HepG2 (cell line): ENCODE measurements around the gene DGKG. TPM values are rescaled to one million over a fixed set of nuclear protein-coding genes. Genes with fewer than 3 reads are reported as not detected.

ENCODE experiments used
- CEBPB ChIP-seq: IDR thresholded peaks from 2 replicates; pipeline ENCODE4 v1.6.1; 2011; ENCODE audit warnings: low read depth, low read length, improper control_type of control experiment, borderline replicate concordance
- DRAP1 ChIP-seq: IDR thresholded peaks from 2 replicates; pipeline ENCODE4 v1.6.1; 2016; ENCODE audit warnings: missing genetic modification reagents, missing compliant biosample characterization
- HNRNPH1 ChIP-seq: fragments of 200-400 bp; formaldehyde crosslinking; optimal IDR thresholded peaks from 2 replicates; pipeline ENCODE3; 2017; ENCODE audit warnings: mild to moderate bottlenecking, low read depth, low read length
- JUND ChIP-seq: sonication (generic); formaldehyde crosslinking; IDR thresholded peaks from 2 replicates; pipeline ENCODE4 v1.8.0; 2022; ENCODE audit warnings: mild to moderate bottlenecking, missing genetic modification reagents
- MYPOP ChIP-seq: sonication (generic); formaldehyde crosslinking; IDR thresholded peaks from 2 replicates; pipeline ENCODE4 v1.8.1; 2023; ENCODE audit warnings: mild to moderate bottlenecking, moderate library complexity, missing genetic modification reagents
- SOX13 ChIP-seq, 3 experiments: fragments of 450-650 bp in 1 of 3; sonication (generic) in 1 of 3; formaldehyde crosslinking in 1 of 3; IDR thresholded peaks in 2 of 3; conservative IDR thresholded peaks in 1 of 3; 2 replicates each; pipeline versions ENCODE4 v1.5.0 to v1.6.1; 2016 to 2020; ENCODE audit warnings: antibody characterized with exemption in 1 of 3, mild to moderate bottlenecking in 1 of 3, missing compliant biosample characterization in 1 of 3, missing genetic modification reagents in 1 of 3, moderate library complexity in 1 of 3
- SYNCRIP ChIP-seq: fragments of 200-400 bp; formaldehyde crosslinking; IDR thresholded peaks from 2 replicates; pipeline ENCODE4 v1.6.1; 2018; ENCODE audit warnings: mild to moderate bottlenecking, low read depth, low read length; ENCODE audit not compliant: insufficient read depth
- UBTF ChIP-seq: sonication (generic); formaldehyde crosslinking; IDR thresholded peaks from 2 replicates; pipeline ENCODE4 v1.4.0; 2020; ENCODE audit warnings: mild to moderate bottlenecking, missing genetic modification reagents
- ZMYM4 ChIP-seq: sonication (generic); formaldehyde crosslinking; IDR thresholded peaks from 2 replicates; pipeline ENCODE4 v1.8.1; 2023; ENCODE audit warnings: mild to moderate bottlenecking, missing genetic modification reagents
- polyA plus RNA-seq, 8 experiments: library from polyadenylated mRNA; depleted of rRNA in 3 of 8; stranded (reverse) in 7 of 8; unstranded in 1 of 8; fragments of >200 nt; fragmentation: Illumina TruSeq in 4 of 8; extraction: Trizol in 4 of 8; gene quantifications; 2 replicates each; pipeline versions ENCODE4 v1.2.1 to v1.2.3, GENCODE V29; 2011 to 2016; ENCODE audit warnings: low read depth in 4 of 8, missing spikeins in 1 of 8, mixed read lengths in 1 of 8; ENCODE audit not compliant: insufficient read depth in 1 of 8
- total RNA-seq, 5 experiments: library from RNA; depleted of rRNA; stranded (reverse); fragments of >200 nt; fragmentation: Illumina TruSeq; extraction: Trizol; gene quantifications; 2 replicates each; pipeline ENCODE4 v1.2.3, GENCODE V29; 2016; ENCODE audit warnings: low read depth in 1 of 5
- TF ChIP-seq, protein P1 (sequence below): sonication (generic); formaldehyde crosslinking; IDR thresholded peaks from 2 replicates; pipeline ENCODE4 v1.5.0; 2020; ENCODE audit warnings: mild to moderate bottlenecking, missing genetic modification reagents, borderline replicate concordance
- TF ChIP-seq, protein P2 (sequence below): sonication (generic); formaldehyde crosslinking; IDR thresholded peaks from 2 replicates; pipeline ENCODE4 v1.8.0; 2022; ENCODE audit warnings: mild to moderate bottlenecking, missing genetic modification reagents, moderate library complexity
- TF ChIP-seq, protein P3 (sequence below): sonication (generic); formaldehyde crosslinking; IDR thresholded peaks from 2 replicates; pipeline ENCODE4 v1.5.0; 2020; ENCODE audit warnings: missing genetic modification reagents

Gene DGKG
- total and polyA plus RNA-seq, 2 of the 13 experiments (the other 11 are each of a cell fraction or from before 2014, with no cell fraction given) = 3.8 to 6.2 TPM

- TF ChIP-seq, protein P1, sequence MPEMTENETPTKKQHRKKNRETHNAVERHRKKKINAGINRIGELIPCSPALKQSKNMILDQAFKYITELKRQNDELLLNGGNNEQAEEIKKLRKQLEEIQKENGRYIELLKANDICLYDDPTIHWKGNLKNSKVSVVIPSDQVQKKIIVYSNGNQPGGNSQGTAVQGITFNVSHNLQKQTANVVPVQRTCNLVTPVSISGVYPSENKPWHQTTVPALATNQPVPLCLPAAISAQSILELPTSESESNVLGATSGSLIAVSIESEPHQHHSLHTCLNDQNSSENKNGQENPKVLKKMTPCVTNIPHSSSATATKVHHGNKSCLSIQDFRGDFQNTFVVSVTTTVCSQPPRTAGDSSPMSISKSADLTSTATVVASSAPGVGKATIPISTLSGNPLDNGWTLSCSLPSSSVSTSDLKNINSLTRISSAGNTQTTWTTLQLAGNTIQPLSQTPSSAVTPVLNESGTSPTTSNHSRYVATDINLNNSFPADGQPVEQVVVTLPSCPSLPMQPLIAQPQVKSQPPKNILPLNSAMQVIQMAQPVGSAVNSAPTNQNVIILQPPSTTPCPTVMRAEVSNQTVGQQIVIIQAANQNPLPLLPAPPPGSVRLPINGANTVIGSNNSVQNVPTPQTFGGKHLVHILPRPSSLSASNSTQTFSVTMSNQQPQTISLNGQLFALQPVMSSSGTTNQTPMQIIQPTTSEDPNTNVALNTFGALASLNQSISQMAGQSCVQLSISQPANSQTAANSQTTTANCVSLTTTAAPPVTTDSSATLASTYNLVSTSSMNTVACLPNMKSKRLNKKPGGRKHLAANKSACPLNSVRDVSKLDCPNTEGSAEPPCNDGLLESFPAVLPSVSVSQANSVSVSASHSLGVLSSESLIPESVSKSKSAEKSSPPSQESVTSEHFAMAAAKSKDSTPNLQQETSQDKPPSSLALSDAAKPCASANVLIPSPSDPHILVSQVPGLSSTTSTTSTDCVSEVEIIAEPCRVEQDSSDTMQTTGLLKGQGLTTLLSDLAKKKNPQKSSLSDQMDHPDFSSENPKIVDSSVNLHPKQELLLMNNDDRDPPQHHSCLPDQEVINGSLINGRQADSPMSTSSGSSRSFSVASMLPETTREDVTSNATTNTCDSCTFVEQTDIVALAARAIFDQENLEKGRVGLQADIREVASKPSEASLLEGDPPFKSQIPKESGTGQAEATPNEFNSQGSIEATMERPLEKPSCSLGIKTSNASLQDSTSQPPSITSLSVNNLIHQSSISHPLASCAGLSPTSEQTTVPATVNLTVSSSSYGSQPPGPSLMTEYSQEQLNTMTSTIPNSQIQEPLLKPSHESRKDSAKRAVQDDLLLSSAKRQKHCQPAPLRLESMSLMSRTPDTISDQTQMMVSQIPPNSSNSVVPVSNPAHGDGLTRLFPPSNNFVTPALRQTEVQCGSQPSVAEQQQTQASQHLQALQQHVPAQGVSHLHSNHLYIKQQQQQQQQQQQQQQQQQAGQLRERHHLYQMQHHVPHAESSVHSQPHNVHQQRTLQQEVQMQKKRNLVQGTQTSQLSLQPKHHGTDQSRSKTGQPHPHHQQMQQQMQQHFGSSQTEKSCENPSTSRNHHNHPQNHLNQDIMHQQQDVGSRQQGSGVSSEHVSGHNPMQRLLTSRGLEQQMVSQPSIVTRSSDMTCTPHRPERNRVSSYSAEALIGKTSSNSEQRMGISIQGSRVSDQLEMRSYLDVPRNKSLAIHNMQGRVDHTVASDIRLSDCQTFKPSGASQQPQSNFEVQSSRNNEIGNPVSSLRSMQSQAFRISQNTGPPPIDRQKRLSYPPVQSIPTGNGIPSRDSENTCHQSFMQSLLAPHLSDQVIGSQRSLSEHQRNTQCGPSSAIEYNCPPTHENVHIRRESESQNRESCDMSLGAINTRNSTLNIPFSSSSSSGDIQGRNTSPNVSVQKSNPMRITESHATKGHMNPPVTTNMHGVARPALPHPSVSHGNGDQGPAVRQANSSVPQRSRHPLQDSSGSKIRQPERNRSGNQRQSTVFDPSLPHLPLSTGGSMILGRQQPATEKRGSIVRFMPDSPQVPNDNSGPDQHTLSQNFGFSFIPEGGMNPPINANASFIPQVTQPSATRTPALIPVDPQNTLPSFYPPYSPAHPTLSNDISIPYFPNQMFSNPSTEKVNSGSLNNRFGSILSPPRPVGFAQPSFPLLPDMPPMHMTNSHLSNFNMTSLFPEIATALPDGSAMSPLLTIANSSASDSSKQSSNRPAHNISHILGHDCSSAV (CRISPR knock-in tag) = no peak
- TF ChIP-seq, protein P2, sequence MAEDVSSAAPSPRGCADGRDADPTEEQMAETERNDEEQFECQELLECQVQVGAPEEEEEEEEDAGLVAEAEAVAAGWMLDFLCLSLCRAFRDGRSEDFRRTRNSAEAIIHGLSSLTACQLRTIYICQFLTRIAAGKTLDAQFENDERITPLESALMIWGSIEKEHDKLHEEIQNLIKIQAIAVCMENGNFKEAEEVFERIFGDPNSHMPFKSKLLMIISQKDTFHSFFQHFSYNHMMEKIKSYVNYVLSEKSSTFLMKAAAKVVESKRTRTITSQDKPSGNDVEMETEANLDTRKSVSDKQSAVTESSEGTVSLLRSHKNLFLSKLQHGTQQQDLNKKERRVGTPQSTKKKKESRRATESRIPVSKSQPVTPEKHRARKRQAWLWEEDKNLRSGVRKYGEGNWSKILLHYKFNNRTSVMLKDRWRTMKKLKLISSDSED (CRISPR knock-in tag) = no peak
- TF ChIP-seq CEBPB = no peak
- TF ChIP-seq DRAP1 = peak; percentile 55; the same call in 1 of the 2 replicates
- no peak for TF ChIP-seq JUND (CRISPR knock-in tag)
- TF ChIP-seq, protein P3, sequence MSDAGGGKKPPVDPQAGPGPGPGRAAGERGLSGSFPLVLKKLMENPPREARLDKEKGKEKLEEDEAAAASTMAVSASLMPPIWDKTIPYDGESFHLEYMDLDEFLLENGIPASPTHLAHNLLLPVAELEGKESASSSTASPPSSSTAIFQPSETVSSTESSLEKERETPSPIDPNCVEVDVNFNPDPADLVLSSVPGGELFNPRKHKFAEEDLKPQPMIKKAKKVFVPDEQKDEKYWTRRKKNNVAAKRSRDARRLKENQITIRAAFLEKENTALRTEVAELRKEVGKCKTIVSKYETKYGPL (CRISPR knock-in tag) = no peak
- TF ChIP-seq SOX13 (IDR thresholded peaks at IDR 0.05) = no peak
- peak in 1 of 2 experiments; percentile 26; a peak in 1 of 4 replicates for TF ChIP-seq SOX13 (CRISPR knock-in tag; conservative IDR thresholded peaks at IDR 0.05 in 1 of 2, IDR thresholded peaks at IDR 0.05 in 1 of 2)
- peak; percentile 46 for TF ChIP-seq UBTF (CRISPR knock-in tag)
- TF ChIP-seq MYPOP = peak; percentile 91; the same call in 1 of the 2 replicates
- 0 out of 2 replicates have a peak, but pooled peaks have one; percentile 41 for TF ChIP-seq ZMYM4 (CRISPR knock-in tag)
- TF ChIP-seq HNRNPH1 = no peak
- TF ChIP-seq SYNCRIP = no peak
These were observed 254.6 kb downstream of the DGKG start (continued) for GRCh38 chr3:186107215-186108105.
